ENCODE results near the gene MT1B. TPM values are rescaled to one million over a fixed set of nuclear protein-coding genes. Genes with fewer than 3 reads are reported as not detected.
A peak's percentile ranks its signal among the peaks of the same experiment; 100 is the strongest.

The MT1B gene
- total and polyA plus RNA-seq, 2 of the 13 experiments (the other 11 are each of a cell fraction or from before 2014, with no cell fraction given): 0.89 TPM; not detected in 1

DNA sequence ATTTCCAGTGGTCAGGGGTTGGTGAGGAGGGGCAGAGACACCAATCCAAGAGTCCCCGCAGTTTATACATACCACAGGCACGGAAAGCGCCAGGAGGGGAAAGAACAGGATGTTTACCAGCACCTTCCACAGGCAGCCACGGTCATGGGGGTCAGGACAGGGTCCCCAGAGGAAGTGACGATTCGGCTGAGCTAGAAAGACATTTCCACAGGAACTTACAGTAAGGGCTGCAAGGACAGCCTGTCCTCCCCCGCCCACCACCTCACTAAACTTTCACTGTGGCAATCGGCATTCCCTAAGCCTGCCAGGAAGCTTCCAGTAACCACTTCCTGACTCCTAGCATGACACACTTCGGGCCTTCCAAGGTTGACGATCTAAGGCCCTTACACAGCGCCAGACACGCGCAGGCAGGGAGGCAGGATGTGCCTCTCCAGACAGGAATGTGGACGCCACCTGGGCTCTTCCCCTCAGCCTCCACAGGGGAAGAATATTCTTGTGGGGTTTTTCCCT, 44.5 kb upstream of the MT1B start (continued):
- TF ChIP-seq SP140L (CRISPR knock-in tag; IDR thresholded peaks at IDR 0.05; ENCODE audit: borderline replicate concordance): no peak
- TF ChIP-seq ZNF747 (CRISPR knock-in tag; IDR thresholded peaks at IDR 0.05; ENCODE audit: borderline replicate concordance): no peak
- peak; percentile 62; the same call in 1 of the 2 replicates for TF ChIP-seq ZMYM4 (CRISPR knock-in tag; IDR thresholded peaks at IDR 0.05)
- TF ChIP-seq ZZZ3 (CRISPR knock-in tag; IDR thresholded peaks at IDR 0.05; ENCODE audit: borderline replicate concordance): 0 out of 2 replicates have a peak, but pooled peaks have one; percentile 72
- TF ChIP-seq SNAI1 (CRISPR knock-in tag; IDR thresholded peaks at IDR 0.05; ENCODE audit: borderline replicate concordance): no peak; the same call in 1 of the 2 replicates
- no peak for TF ChIP-seq RFX1 (IDR thresholded peaks at IDR 0.05)
- TF ChIP-seq, protein P1, sequence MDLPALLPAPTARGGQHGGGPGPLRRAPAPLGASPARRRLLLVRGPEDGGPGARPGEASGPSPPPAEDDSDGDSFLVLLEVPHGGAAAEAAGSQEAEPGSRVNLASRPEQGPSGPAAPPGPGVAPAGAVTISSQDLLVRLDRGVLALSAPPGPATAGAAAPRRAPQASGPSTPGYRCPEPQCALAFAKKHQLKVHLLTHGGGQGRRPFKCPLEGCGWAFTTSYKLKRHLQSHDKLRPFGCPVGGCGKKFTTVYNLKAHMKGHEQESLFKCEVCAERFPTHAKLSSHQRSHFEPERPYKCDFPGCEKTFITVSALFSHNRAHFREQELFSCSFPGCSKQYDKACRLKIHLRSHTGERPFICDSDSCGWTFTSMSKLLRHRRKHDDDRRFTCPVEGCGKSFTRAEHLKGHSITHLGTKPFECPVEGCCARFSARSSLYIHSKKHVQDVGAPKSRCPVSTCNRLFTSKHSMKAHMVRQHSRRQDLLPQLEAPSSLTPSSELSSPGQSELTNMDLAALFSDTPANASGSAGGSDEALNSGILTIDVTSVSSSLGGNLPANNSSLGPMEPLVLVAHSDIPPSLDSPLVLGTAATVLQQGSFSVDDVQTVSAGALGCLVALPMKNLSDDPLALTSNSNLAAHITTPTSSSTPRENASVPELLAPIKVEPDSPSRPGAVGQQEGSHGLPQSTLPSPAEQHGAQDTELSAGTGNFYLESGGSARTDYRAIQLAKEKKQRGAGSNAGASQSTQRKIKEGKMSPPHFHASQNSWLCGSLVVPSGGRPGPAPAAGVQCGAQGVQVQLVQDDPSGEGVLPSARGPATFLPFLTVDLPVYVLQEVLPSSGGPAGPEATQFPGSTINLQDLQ (CRISPR knock-in tag; IDR thresholded peaks at IDR 0.05): no peak
- peak; percentile 36 for TF ChIP-seq MXD4 (CRISPR knock-in tag; IDR thresholded peaks at IDR 0.05)
- TF ChIP-seq CHCHD3 (CRISPR knock-in tag; IDR thresholded peaks at IDR 0.05): 0 out of 2 replicates have a peak, but pooled peaks have one; percentile 74
- TF ChIP-seq, protein P2, sequence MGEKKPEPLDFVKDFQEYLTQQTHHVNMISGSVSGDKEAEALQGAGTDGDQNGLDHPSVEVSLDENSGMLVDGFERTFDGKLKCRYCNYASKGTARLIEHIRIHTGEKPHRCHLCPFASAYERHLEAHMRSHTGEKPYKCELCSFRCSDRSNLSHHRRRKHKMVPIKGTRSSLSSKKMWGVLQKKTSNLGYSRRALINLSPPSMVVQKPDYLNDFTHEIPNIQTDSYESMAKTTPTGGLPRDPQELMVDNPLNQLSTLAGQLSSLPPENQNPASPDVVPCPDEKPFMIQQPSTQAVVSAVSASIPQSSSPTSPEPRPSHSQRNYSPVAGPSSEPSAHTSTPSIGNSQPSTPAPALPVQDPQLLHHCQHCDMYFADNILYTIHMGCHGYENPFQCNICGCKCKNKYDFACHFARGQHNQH (CRISPR knock-in tag; IDR thresholded peaks at IDR 0.05): peak; percentile 95
- TF ChIP-seq ZNF10 (CRISPR knock-in tag; IDR thresholded peaks at IDR 0.05; ENCODE audit: borderline replicate concordance, low read depth): no peak
- no peak; the same call in 1 of the 2 replicates for TF ChIP-seq HMG20B (CRISPR knock-in tag; conservative IDR thresholded peaks at IDR 0.05)
- TF ChIP-seq, protein P3, sequence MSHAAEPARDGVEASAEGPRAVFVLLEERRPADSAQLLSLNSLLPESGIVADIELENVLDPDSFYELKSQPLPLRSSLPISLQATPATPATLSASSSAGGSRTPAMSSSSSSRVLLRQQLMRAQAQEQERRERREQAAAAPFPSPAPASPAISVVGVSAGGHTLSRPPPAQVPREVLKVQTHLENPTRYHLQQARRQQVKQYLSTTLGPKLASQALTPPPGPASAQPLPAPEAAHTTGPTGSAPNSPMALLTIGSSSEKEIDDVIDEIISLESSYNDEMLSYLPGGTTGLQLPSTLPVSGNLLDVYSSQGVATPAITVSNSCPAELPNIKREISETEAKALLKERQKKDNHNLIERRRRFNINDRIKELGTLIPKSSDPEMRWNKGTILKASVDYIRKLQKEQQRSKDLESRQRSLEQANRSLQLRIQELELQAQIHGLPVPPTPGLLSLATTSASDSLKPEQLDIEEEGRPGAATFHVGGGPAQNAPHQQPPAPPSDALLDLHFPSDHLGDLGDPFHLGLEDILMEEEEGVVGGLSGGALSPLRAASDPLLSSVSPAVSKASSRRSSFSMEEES (CRISPR knock-in tag; IDR thresholded peaks at IDR 0.05): peak; percentile 89; the same call in 1 of the 2 replicates
- TF ChIP-seq ZNF572 (CRISPR knock-in tag; IDR thresholded peaks at IDR 0.05): 0 out of 2 replicates have a peak, but pooled peaks have one; percentile 45
- TF ChIP-seq ZFP90 (CRISPR knock-in tag; IDR thresholded peaks at IDR 0.05; ENCODE audit: borderline replicate concordance): peak; percentile 25; the same call in 1 of the 2 replicates
- TF ChIP-seq, protein P4, sequence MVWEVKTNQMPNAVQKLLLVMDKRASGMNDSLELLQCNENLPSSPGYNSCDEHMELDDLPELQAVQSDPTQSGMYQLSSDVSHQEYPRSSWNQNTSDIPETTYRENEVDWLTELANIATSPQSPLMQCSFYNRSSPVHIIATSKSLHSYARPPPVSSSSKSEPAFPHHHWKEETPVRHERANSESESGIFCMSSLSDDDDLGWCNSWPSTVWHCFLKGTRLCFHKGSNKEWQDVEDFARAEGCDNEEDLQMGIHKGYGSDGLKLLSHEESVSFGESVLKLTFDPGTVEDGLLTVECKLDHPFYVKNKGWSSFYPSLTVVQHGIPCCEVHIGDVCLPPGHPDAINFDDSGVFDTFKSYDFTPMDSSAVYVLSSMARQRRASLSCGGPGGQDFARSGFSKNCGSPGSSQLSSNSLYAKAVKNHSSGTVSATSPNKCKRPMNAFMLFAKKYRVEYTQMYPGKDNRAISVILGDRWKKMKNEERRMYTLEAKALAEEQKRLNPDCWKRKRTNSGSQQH (CRISPR knock-in tag; IDR thresholded peaks at IDR 0.05; ENCODE audit: low read depth): no peak
- TF ChIP-seq ARHGAP35 (CRISPR knock-in tag; IDR thresholded peaks at IDR 0.05; ENCODE audit: borderline replicate concordance): no peak
- TF ChIP-seq, protein P5, sequence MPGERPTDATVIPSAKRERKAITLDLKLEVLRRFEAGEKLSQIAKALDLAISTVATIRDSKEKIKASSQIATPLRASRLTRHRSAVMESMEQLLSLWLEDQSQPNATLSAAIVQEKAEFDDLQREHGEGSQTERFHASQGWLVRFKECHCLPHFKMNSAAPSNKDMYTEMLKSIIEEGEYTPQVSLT (CRISPR knock-in tag; IDR thresholded peaks at IDR 0.05; ENCODE audit: borderline replicate concordance, low read depth): no peak
- no peak; the same call in 1 of the 2 replicates for TF ChIP-seq ZNF549 (CRISPR knock-in tag; IDR thresholded peaks at IDR 0.05)
- no peak; the same call in 1 of the 2 replicates for TF ChIP-seq SMAD3 (CRISPR knock-in tag; IDR thresholded peaks at IDR 0.05)
- peak; percentile 71 for TF ChIP-seq ISL2 (CRISPR knock-in tag; IDR thresholded peaks at IDR 0.05)
- no peak for TF ChIP-seq HNRNPK (IDR thresholded peaks at IDR 0.05; ENCODE audit: low read depth, low read length, poor library complexity, severe bottlenecking)
- peak; percentile 95 for TF ChIP-seq ELF3 (CRISPR knock-in tag; IDR thresholded peaks at IDR 0.05)
- TF ChIP-seq RFX3 (CRISPR knock-in tag; IDR thresholded peaks at IDR 0.05): no peak
